Measurements from ENCODE around the gene MPV17L.
"Not testable (repeated sequence)": the region's sequence is repeated elsewhere in the genome, so short reads cannot be mapped to it uniquely, and the experiment has no call there.

The MPV17L gene

DNA sequence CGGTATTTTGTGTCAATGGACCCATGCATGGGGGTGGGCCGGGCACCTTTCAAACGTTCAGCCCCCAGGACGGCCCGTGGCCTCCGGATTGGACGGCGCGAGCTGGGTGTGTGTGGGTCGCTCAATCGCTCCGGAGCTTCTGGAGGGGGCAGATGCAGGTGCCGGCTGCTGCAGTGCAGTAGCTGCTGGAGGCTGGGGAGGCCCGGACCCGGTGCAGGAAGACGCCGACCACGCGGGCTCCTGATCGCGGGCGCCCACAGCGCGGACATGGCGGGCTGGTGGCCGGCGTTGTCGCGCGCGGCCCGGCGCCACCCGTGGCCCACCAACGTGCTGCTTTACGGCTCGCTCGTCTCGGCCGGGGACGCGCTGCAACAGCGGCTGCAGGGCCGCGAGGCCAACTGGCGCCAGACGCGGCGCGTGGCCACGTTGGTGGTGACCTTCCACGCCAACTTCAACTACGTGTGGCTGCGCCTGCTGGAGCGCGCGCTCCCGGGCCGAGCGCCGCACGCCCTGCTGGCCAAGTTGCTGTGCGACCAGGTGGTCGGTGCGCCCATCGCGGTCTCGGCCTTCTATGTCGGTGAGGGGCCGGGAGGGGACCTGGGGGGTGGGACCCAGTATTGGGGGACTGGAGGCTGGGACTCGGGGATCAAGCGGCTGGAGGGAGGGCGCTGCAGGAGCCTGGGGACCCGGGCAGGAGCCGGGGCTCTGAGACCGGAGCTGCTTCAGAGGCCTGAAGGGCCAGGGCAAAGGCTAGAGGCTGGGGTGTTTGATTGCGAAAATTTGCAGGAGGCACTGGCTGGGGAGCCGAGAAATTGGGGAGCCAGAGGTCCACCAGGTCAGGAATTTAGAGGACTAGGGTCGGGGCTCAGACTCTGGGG, at the start of gene MPV17L:
Gene MPV17L, plus strand, starts transcription at position 124 of the 878 bp plus-strand sequence. Its CDS starts 144 bp downstream, at position 268.
- H3K9me3 ChIP-seq (ENCODE audit: insufficient read depth, low read depth, low read length); H3K4me1 ChIP-seq (ENCODE audit: insufficient read depth, low read length); H3K27me3 ChIP-seq (ENCODE audit: insufficient read depth, low read length); H3K27ac ChIP-seq (ENCODE audit: low read length); H3K36me3 ChIP-seq (ENCODE audit: insufficient read depth, low read depth, low read length): not testable (repeated sequence)
- Histone ChIP-seq H3K9ac (ENCODE audit: low read depth, low read length) (peak within 1 kb of the TSS; percentile 56; the same call in 1 of the 2 replicates), H3K4me3 (ENCODE audit: low read length) (peak within 1 kb of the TSS; percentile 66; the same call in 1 of the 2 replicates)

DNA sequence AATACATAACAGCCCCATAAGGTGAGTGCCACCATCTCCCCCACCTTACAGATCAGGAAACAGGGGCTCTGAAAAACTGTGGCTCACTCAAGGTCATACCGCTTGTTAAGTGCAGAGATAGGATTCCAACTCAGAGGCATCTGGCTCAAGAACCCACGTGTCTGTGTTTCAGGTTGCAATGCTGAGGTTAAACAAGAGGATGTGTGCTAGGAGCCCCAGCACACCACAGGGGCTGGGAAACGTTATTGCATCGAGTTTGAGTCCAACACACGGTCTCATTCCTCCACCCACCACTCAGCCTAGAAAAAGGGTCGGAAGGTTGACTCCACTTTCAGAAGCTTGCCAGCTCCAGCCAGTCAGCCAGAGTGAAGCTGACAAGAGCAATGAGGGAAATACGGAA, 46.8 kb upstream of the MPV17L start:
- not testable (repeated sequence) for H3K9me3 ChIP-seq (ENCODE audit: insufficient read depth, low read depth, low read length); H3K9ac ChIP-seq (ENCODE audit: low read depth, low read length); H3K27ac ChIP-seq (ENCODE audit: low read length); H3K36me3 ChIP-seq (ENCODE audit: insufficient read depth, low read depth, low read length); H3K4me1 ChIP-seq (ENCODE audit: insufficient read depth, low read length); H3K27me3 ChIP-seq (ENCODE audit: insufficient read depth, low read length); H3K4me3 ChIP-seq (ENCODE audit: low read length)

DNA sequence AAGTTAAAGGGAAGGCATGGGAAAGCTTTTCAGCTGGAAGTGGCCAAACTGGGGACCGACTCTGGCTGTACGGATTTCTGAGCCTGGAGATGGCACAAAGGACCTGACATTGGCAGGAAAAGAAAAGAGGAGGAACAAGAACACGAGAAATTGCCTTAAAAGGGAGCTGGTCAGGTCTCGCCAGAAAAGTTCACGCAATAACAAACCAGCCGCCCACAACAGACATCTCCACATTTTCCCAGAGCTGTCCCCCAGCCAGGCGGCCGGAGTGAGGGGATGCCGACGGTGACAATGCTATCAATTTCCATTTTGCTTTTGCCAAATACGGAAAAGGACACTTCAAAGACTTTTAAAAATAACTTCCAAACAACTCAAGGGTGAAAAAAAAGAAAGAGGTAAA, 44.3 kb upstream of the MPV17L start:
- not testable (repeated sequence) for H3K4me3 ChIP-seq (ENCODE audit: low read length); H3K9me3 ChIP-seq (ENCODE audit: insufficient read depth, low read depth, low read length); H3K27me3 ChIP-seq (ENCODE audit: insufficient read depth, low read length); H3K4me1 ChIP-seq (ENCODE audit: insufficient read depth, low read length); H3K27ac ChIP-seq (ENCODE audit: low read length); H3K36me3 ChIP-seq (ENCODE audit: insufficient read depth, low read depth, low read length); H3K9ac ChIP-seq (ENCODE audit: low read depth, low read length)

DNA sequence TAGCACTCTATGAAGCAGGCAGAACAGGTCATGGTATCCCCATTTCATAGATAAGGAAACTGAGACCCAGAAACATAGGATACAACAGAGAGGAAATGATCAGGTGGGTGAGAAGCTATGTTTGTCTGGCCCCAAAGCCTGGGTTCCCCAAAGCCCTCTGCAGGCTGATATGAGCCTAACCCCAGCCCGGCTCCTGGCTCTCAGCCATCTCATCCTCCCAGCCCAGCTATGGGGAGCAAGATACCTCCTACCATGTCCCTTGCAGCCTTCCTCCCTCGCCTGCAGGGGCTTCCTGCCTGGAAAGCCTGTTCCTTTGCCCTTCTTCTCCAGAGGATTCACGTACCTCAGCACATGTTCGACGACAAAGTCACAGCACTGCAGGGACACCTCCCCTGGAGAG, 43.8 kb upstream of the MPV17L start:
- H3K36me3 ChIP-seq (ENCODE audit: insufficient read depth, low read depth, low read length); H3K27me3 ChIP-seq (ENCODE audit: insufficient read depth, low read length); H3K4me3 ChIP-seq (ENCODE audit: low read length); H3K27ac ChIP-seq (ENCODE audit: low read length); H3K4me1 ChIP-seq (ENCODE audit: insufficient read depth, low read length); H3K9ac ChIP-seq (ENCODE audit: low read depth, low read length); H3K9me3 ChIP-seq (ENCODE audit: insufficient read depth, low read depth, low read length): not testable (repeated sequence)

DNA sequence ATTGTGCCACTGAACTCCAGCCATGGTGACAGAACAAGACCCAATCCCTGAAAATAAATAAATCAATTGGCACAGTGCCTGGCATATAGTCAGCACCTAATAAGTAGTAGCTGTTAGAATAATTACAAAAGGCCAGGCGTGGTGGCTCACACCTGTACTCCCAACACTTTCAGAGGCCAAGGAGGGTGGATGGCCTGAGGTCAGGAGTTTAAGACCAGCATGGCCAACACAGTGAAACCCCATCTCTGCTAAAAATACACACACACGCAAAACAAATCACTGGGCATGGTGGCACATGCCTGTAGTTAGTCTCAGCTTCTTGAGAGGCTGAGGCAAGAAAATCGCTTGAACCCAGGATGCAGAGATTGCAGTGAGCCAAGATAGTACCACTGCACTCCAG, 42.7 kb upstream of the MPV17L start:
- H3K4me3 ChIP-seq (ENCODE audit: low read length); H3K27ac ChIP-seq (ENCODE audit: low read length); H3K36me3 ChIP-seq (ENCODE audit: insufficient read depth, low read depth, low read length); H3K4me1 ChIP-seq (ENCODE audit: insufficient read depth, low read length); H3K9ac ChIP-seq (ENCODE audit: low read depth, low read length); H3K27me3 ChIP-seq (ENCODE audit: insufficient read depth, low read length); H3K9me3 ChIP-seq (ENCODE audit: insufficient read depth, low read depth, low read length): not testable (repeated sequence)

DNA sequence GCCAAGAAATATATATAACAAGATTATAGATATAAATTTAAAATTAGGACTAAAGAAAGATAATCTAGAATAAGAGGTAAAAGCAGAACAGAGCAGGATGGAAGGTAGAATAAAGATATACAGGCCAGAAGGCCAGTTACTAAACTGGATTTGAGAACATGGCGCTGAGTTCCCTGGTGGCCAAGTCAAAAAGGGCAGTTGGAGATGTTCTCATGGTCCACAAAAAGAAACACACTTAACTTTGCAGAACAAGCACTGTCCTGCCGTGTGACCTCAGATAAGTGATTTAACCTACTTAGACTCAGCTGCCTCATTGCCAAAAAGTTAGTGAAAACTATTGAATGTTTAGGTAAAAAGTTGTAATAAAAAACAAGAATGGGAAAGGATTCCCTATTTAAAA, 40.7 kb upstream of the MPV17L start:
- H3K27me3 ChIP-seq (ENCODE audit: insufficient read depth, low read length); H3K4me1 ChIP-seq (ENCODE audit: insufficient read depth, low read length); H3K27ac ChIP-seq (ENCODE audit: low read length); H3K36me3 ChIP-seq (ENCODE audit: insufficient read depth, low read depth, low read length); H3K9me3 ChIP-seq (ENCODE audit: insufficient read depth, low read depth, low read length); H3K4me3 ChIP-seq (ENCODE audit: low read length); H3K9ac ChIP-seq (ENCODE audit: low read depth, low read length): not testable (repeated sequence)

DNA sequence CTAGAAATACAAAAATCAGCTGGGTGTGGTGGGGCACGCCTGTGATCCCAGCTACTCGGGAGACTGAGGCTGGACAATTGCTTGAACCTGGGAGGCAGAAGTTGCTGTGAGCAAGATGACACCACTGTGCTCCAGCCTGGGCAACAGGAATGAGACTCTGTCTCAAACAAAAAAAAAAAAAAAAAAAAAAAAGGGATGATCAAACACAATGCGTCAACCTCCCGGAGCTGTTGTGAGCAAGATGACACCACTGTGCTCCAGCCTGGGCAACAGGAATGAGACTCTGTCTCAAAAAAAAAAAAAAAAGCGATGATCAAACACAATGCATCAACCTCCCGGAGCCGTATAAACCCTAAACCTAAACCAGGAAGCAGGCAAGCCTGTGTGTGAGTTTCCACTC, 38.1 kb upstream of the MPV17L start:
- not testable (repeated sequence) for H3K4me1 ChIP-seq (ENCODE audit: insufficient read depth, low read length); H3K27me3 ChIP-seq (ENCODE audit: insufficient read depth, low read length); H3K36me3 ChIP-seq (ENCODE audit: insufficient read depth, low read depth, low read length); H3K4me3 ChIP-seq (ENCODE audit: low read length); H3K9me3 ChIP-seq (ENCODE audit: insufficient read depth, low read depth, low read length); H3K27ac ChIP-seq (ENCODE audit: low read length); H3K9ac ChIP-seq (ENCODE audit: low read depth, low read length)

DNA sequence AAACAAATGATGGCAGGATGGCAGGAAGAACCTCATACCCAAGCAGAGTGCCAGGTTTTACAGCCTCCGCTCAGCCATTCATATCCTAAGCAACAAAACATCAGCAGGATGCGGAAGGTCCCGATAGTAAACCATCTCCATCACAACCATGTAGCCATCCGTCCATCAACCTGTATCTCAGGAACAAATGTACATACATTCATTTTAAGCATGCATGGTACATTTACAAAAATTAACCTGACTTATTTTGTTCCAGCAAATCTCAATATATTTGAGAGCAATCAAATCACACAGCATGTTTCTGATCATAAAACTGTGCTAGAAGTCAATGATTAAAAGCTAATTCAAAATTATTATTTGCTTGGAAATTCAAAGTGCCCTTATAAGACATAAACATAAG, 17.4 kb upstream of the MPV17L start, which contains the start of gene NPIPA5:
Gene NPIPA5, minus strand, starts transcription at position 101 of the 400 bp plus-strand sequence. Its CDS starts 0 bp downstream, at position 101.
- H3K9ac ChIP-seq (ENCODE audit: low read depth, low read length); H3K27ac ChIP-seq (ENCODE audit: low read length); H3K36me3 ChIP-seq (ENCODE audit: insufficient read depth, low read depth, low read length); H3K27me3 ChIP-seq (ENCODE audit: insufficient read depth, low read length); H3K4me3 ChIP-seq (ENCODE audit: low read length); H3K4me1 ChIP-seq (ENCODE audit: insufficient read depth, low read length); H3K9me3 ChIP-seq (ENCODE audit: insufficient read depth, low read depth, low read length): not testable (repeated sequence)

DNA sequence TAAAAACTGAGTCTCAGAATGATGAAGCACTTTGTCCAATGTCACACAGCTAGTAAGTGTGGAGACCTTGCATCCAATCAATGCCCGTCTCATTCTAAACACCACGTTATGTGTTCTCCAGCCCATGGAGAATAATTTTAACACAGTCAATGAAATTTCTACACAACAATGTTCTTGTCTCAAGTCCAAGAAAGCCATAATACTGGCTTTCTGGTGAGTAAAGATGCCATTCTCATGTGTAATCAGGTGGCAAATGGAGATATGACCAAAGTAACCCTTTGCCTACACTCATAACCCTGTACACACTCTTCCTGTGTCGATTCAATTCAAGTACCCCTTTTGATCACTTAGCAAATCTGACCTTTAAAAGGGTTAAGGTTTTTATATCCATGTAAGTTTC, 12.7 kb upstream of the MPV17L start:
- H3K4me3 ChIP-seq (ENCODE audit: low read length); H3K9ac ChIP-seq (ENCODE audit: low read depth, low read length); H3K27ac ChIP-seq (ENCODE audit: low read length); H3K4me1 ChIP-seq (ENCODE audit: insufficient read depth, low read length); H3K36me3 ChIP-seq (ENCODE audit: insufficient read depth, low read depth, low read length); H3K9me3 ChIP-seq (ENCODE audit: insufficient read depth, low read depth, low read length); H3K27me3 ChIP-seq (ENCODE audit: insufficient read depth, low read length): not testable (repeated sequence)

DNA sequence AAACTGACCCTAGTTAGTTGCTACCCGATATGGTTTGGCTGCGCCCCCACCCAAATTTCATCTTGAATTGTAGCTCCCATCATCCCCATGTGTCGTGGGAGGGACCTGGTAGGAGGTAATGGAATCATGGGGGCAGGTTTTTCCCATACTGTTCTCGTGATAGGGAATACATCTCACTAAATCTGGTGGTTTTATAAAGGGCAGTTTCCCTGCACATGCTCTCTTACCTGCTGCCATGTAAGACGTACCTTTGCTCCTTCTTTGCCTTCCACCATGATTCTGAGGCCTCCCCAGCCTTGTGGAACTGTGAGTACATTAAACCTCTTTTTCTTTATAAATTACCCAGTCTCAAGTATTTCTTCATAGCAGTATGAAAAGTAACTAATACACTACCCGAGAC, 7.5 kb upstream of the MPV17L start:
- not testable (repeated sequence) for H3K9me3 ChIP-seq (ENCODE audit: insufficient read depth, low read depth, low read length); H3K4me1 ChIP-seq (ENCODE audit: insufficient read depth, low read length); H3K36me3 ChIP-seq (ENCODE audit: insufficient read depth, low read depth, low read length); H3K9ac ChIP-seq (ENCODE audit: low read depth, low read length); H3K4me3 ChIP-seq (ENCODE audit: low read length); H3K27me3 ChIP-seq (ENCODE audit: insufficient read depth, low read length); H3K27ac ChIP-seq (ENCODE audit: low read length)

DNA sequence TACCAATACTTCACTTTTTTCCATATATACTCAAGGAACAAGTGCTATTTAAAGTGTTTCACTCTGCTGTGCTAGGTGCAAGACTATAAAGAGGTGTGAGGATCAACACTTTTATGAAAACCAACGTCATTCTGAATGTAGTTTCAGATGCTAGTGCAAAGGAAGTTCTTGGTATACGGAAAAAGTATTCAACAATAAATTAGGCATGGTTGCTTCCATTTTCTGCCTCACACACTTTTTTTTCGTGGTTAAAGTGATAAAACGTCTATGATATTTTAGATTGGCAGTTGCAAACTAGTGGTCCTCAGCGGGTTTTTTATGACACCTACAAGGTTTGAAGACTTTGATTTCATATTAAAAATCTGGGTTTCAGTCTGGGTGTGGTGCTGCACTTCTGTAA, 5.6 kb upstream of the MPV17L start:
- H3K27me3 ChIP-seq (ENCODE audit: insufficient read depth, low read length) = not testable (repeated sequence)

DNA sequence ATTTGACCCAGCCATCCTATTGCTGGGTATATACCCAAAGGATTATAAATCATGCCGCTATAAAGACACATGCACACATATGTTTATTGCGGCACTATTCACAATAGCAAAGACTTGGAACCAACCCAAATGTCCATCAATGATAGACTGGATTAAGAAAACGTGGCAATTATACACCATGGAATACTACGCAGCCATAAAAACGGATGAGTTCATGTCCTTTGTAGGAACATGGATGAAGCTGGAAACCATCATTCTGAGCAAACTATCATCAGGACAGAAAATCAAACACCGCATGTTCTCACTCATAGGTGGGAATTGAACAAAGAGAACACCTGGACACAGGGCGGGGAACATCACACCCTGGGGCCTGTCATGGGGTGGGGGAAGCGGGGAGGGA, 2.5 kb upstream of the MPV17L start:
- not testable (repeated sequence) for H3K9ac ChIP-seq (ENCODE audit: low read depth, low read length); H3K27ac ChIP-seq (ENCODE audit: low read length); H3K4me3 ChIP-seq (ENCODE audit: low read length); H3K9me3 ChIP-seq (ENCODE audit: insufficient read depth, low read depth, low read length); H3K4me1 ChIP-seq (ENCODE audit: insufficient read depth, low read length); H3K36me3 ChIP-seq (ENCODE audit: insufficient read depth, low read depth, low read length); H3K27me3 ChIP-seq (ENCODE audit: insufficient read depth, low read length)

More for the DNA sequence above, 5.6 kb upstream of the MPV17L start:
- not testable (repeated sequence) for H3K9ac ChIP-seq (ENCODE audit: low read depth, low read length); H3K27ac ChIP-seq (ENCODE audit: low read length); H3K36me3 ChIP-seq (ENCODE audit: insufficient read depth, low read depth, low read length); H3K4me3 ChIP-seq (ENCODE audit: low read length); H3K9me3 ChIP-seq (ENCODE audit: insufficient read depth, low read depth, low read length); H3K4me1 ChIP-seq (ENCODE audit: insufficient read depth, low read length)

All from iPS-20b (cell line).